SK-N-SH treated with all-trans-retinoic acid at 6 μM for 48 hours (cell line): Measurements from ENCODE around the gene MRRF.

Experiments used
- ARNTL ChIP-seq: fragments of 450-650 bp; formaldehyde crosslinking; IDR thresholded peaks from 2 replicates; pipeline ENCODE4 v1.5.0; 2020; ENCODE audit warnings: low read depth, mild to moderate bottlenecking, moderate library complexity, borderline replicate concordance
- BACH2 ChIP-seq: fragments of 250-450 bp; sonication (Bioruptor Pico); IDR thresholded peaks from 2 replicates; pipeline ENCODE4 v1.9.0; 2021; ENCODE audit warnings: mild to moderate bottlenecking, borderline replicate concordance
- GLIS3 ChIP-seq: fragments of 250-450 bp; sonication (Bioruptor Pico); IDR thresholded peaks from 2 replicates; pipeline ENCODE4 v1.5.0; 2020; ENCODE audit warnings: mild to moderate bottlenecking, moderate library complexity
- TCF4 ChIP-seq: fragments of 250-450 bp; sonication (Bioruptor Pico); IDR thresholded peaks from 2 replicates; pipeline ENCODE4 v1.8.0; 2021; ENCODE audit warnings: mild to moderate bottlenecking, moderate library complexity, borderline replicate concordance
- ZFP3 ChIP-seq: fragments of 250-450 bp; sonication (Bioruptor Pico); IDR thresholded peaks from 2 replicates; pipeline ENCODE4 v1.5.0; 2020; ENCODE audit warnings: mild to moderate bottlenecking, moderate library complexity
- ZFP30 ChIP-seq: fragments of 450-650 bp; formaldehyde crosslinking; IDR thresholded peaks from 2 replicates; pipeline ENCODE4 v1.5.0; 2022; ENCODE audit warnings: mild to moderate bottlenecking, moderate library complexity
- ZNF565 ChIP-seq: fragments of 450-650 bp; formaldehyde crosslinking; conservative IDR thresholded peaks from 2 replicates; pipeline ENCODE4 v1.5.0; 2020; ENCODE audit warnings: low read depth, mild to moderate bottlenecking, moderate library complexity
- ZNF8 ChIP-seq: fragments of 450-650 bp; formaldehyde crosslinking; IDR thresholded peaks from 2 replicates; pipeline ENCODE4 v1.5.0; 2020; ENCODE audit warnings: mild to moderate bottlenecking, moderate library complexity
- TF ChIP-seq, protein P1 (sequence below): fragments of 250-450 bp; sonication (Bioruptor Pico); IDR thresholded peaks from 2 replicates; pipeline ENCODE4 v1.8.0; 2020; ENCODE audit warnings: mild to moderate bottlenecking, moderate library complexity, borderline replicate concordance
- TF ChIP-seq, protein P2 (sequence below): fragments of 250-450 bp; sonication (Bioruptor Pico); IDR thresholded peaks from 2 replicates; pipeline ENCODE4 v1.5.1; 2021; ENCODE audit warnings: mild to moderate bottlenecking, moderate library complexity

DNA sequence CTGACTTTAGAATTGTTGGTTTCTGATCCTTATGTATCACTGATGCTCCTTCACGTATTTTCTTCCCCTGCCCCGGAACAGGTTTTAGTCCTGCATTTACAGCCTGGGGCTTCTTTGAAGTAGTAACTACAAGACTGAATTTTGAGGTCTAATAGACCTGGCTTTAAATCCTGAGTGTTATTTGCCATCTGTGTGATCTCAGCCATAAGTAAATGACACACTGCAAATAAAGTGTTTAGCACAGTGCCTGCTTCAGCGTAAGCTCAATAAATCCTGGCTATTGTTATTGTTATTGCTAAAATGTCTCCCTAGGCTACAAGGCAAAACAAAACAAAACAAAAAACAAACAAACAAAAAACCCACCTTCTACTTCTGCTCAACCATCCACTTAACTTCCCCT, 20.3 kb upstream of the MRRF start:
- TF ChIP-seq ZNF8 (CRISPR knock-in tag) (no peak), ZNF565 (CRISPR knock-in tag) (no peak), ARNTL (CRISPR knock-in tag) (no peak), GLIS3 (CRISPR knock-in tag) (no peak), BACH2 (CRISPR knock-in tag) (no peak), ZFP3 (CRISPR knock-in tag) (no peak), ZFP30 (CRISPR knock-in tag) (no peak), TCF4 (no peak)
- TF ChIP-seq, protein P1, sequence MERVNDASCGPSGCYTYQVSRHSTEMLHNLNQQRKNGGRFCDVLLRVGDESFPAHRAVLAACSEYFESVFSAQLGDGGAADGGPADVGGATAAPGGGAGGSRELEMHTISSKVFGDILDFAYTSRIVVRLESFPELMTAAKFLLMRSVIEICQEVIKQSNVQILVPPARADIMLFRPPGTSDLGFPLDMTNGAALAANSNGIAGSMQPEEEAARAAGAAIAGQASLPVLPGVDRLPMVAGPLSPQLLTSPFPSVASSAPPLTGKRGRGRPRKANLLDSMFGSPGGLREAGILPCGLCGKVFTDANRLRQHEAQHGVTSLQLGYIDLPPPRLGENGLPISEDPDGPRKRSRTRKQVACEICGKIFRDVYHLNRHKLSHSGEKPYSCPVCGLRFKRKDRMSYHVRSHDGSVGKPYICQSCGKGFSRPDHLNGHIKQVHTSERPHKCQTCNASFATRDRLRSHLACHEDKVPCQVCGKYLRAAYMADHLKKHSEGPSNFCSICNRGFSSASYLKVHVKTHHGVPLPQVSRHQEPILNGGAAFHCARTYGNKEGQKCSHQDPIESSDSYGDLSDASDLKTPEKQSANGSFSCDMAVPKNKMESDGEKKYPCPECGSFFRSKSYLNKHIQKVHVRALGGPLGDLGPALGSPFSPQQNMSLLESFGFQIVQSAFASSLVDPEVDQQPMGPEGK (CRISPR knock-in tag): no peak
- TF ChIP-seq, protein P2, sequence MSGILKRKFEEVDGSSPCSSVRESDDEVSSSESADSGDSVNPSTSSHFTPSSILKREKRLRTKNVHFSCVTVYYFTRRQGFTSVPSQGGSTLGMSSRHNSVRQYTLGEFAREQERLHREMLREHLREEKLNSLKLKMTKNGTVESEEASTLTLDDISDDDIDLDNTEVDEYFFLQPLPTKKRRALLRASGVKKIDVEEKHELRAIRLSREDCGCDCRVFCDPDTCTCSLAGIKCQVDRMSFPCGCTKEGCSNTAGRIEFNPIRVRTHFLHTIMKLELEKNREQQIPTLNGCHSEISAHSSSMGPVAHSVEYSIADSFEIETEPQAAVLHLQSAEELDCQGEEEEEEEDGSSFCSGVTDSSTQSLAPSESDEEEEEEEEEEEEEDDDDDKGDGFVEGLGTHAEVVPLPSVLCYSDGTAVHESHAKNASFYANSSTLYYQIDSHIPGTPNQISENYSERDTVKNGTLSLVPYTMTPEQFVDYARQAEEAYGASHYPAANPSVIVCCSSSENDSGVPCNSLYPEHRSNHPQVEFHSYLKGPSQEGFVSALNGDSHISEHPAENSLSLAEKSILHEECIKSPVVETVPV (CRISPR knock-in tag): no peak
